Omental fat pad (tissue), 4 donors: Measurements from ENCODE around the gene SH3PXD2B. TPM values are rescaled to one million over a fixed set of nuclear protein-coding genes. Genes with fewer than 3 reads are reported as not detected.
A peak's percentile ranks its signal among the peaks of the same experiment; 100 is the strongest.

Experiments
- ATAC-seq: fragments of 150-250 bp; one replicate; pipeline ENCODE4 v1.9.1; 2016; ENCODE audit warnings: mild to moderate bottlenecking, moderate library complexity; ENCODE audit not compliant: low FRiP score
- DNase-seq: peaks from one replicate; pipeline ENCODE4 v3.0.0-alpha.2; 2019; ENCODE audit warnings: low spot score
- total RNA-seq, 4 donors: library from RNA; depleted of rRNA; stranded (reverse); fragments of >200 nt; gene quantifications; one replicate each; pipeline ENCODE4 v1.1.0, GENCODE V29; 2016
- TF ChIP-seq, protein P1 (sequence below), 3 donors: fragments of 450-650 bp; IDR thresholded peaks; one replicate each; pipeline ENCODE4 v1.5.1; 2016 to 2017; ENCODE audit warnings: antibody characterized with exemption in 3 of 3, mild to moderate bottlenecking in 3 of 3, moderate library complexity in 2 of 3

Gene SH3PXD2B
- total RNA-seq, 4 donors from 2014 or later = 29.3 to 47.1 (median 44.3) TPM

DNA sequence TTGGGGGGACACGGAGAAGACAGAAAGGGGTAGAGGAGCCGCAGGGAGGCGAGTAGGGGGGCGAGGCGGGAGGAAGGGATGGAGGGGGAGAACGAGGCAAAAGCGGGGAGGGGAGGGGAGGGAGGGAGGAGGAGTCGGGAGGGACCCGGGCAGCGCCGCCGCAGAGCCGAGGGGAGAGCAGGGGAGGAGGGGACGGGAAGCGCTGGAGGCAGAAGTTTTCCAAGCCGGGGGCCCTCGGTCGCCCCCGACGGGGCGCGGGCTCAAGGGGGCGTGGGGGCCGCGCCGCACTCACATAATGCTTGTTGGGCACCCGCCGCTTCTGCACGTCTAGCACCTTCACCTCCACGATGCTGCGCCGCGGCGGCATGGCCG, 353 bp downstream of the SH3PXD2B start:
- DNase-seq (no peak), ATAC-seq (no peak)

DNA sequence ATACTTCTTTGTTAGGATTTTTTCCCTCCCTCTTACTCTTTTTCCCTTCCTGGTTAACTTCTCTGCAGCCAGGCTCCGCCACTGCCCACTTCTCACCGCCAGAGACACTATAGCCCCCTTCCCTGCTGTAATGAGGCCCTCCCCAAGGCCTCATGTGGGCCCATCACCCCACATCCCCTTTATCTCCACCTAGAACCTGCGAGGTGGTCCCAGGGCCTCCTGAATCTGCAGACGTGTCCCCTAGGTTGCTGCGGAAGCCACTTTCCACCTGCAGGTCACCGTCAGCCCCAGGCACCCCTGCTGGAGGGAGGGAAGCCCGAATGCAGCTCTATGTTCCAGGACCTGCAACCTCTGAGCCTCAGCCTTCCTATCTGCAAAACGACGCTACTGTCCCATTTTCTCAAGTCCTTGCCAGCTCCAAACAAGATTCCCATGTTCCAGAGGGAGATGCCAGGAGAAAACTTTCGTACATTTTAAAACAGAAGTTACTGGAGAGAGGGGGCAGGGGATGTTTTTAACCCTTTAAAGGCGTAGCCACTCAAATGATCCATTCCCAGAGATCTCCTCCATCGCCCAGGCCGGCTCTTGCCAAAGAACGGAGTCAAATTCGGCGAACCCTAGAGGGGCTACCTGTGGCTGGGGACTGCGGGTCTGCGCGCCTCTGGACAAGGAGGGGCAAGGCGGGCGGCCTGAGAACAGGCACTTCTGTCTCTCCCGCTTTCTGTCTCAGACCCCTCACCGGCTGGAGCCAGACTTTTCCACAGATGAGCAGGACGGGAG, 929 bp downstream of the SH3PXD2B start:
- TF ChIP-seq, protein P1, sequence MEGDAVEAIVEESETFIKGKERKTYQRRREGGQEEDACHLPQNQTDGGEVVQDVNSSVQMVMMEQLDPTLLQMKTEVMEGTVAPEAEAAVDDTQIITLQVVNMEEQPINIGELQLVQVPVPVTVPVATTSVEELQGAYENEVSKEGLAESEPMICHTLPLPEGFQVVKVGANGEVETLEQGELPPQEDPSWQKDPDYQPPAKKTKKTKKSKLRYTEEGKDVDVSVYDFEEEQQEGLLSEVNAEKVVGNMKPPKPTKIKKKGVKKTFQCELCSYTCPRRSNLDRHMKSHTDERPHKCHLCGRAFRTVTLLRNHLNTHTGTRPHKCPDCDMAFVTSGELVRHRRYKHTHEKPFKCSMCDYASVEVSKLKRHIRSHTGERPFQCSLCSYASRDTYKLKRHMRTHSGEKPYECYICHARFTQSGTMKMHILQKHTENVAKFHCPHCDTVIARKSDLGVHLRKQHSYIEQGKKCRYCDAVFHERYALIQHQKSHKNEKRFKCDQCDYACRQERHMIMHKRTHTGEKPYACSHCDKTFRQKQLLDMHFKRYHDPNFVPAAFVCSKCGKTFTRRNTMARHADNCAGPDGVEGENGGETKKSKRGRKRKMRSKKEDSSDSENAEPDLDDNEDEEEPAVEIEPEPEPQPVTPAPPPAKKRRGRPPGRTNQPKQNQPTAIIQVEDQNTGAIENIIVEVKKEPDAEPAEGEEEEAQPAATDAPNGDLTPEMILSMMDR (IDR thresholded peaks at IDR 0.05) = no peak
- no peak for DNase-seq
- ATAC-seq = no peak

More for the DNA sequence above, 353 bp downstream of the SH3PXD2B start:
- TF ChIP-seq, protein P1 (IDR thresholded peaks at IDR 0.05) = no peak

DNA sequence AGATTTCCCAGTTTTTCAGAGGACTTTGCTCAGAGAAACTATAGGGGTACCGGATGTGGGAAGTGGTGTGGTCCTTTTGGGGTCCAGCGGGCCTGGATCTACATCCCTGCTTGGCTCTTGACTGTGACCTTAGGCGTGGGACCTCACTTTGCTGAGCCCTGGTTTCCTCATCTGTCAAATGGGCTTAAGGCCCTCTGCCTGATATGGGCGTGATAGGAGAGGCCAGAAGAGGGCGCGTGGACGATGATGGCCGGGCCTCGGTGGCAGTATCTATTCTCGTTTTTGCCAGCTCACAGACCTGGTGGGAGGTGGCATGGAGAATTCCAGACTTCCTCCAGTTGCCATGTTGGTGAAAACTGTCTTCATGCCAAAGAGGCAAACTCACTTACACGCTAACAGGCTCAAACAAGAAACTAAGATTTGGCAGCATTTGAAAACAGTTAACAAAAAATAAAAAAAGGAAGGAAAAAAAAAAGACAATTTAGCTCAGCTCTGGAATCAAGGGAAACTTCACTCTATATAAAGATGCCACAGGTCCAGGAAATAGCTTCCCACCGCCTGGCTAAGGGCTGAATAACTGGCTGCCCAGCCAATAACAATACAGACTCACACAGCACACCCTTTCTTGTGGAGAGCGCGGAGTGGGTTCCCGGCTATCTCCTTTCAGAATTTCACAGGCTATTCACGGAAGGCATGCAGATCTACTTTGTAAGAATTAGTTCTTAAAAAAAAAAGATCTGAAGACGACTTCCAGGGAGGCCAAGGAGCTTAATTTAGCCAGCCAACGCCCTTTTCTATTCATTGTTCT, 1.7 kb downstream of the SH3PXD2B start:
- ATAC-seq (no peak), DNase-seq (no peak)
- TF ChIP-seq, protein P1 (IDR thresholded peaks at IDR 0.05) = no peak

DNA sequence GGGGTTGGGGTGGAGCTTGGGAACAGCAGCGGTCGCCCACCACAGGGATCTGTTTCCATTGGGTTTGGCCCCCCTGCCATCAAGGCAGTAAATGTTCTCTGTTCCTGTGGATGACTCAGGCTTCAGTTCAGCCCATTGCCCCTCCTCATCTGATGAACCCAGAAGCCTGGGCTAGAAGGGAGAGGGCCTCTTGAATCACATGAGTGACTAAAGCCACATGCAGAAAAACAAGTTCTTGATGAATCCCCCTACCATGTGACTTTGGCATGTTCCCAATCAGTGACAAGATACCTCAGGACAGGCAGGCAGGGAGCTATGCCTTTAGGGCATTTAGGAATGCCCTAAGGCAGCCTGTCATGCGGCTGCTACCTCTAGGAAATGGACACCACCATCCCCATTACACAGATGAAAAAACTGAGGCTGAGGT, 2.5 kb downstream of the SH3PXD2B start:
- TF ChIP-seq, protein P1 (IDR thresholded peaks at IDR 0.05) = no peak
- no peak for DNase-seq
- ATAC-seq = peak; percentile 43

DNA sequence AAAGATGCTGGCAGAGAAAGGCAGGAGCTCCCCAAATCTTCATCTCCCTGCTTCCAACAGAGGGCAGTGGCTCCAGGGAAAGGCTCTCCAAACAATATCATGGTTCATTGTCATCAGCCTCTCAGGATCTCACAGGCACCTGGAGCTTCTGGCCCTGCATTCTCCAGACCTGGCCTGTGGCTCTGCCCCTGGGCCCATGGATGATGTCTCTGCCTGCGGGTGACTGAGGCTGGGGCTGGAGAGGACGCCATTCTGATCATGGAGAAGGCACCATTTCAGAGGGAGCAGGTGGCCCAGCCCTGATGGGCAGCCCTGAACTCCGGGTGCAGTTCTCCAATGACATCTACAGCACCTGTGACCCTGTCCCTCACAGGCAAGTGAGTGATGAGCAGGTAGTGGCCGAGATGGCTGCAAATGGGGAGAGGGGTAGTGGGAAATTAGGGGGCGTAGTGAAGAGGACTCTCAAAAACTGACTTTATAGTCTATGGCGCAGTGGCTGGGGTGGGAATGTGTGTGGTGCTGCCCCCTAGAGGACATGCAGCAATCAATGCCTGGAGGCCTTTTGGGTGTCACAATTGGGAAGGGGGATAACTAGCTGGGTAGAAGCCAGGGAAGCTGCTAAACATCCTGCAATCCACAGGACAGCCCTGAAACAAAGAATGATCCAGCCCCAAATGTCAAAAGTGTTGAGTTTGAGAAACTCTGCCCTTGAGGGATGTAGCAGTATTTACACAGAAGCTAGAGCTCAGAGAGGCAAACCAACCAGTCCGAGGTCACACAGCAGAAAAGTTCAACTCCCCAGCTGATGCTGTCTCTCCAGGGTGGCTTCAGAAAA, 3.2 kb downstream of the SH3PXD2B start:
- TF ChIP-seq, protein P1 (IDR thresholded peaks at IDR 0.05) = no peak
- DNase-seq (peak; percentile 20), ATAC-seq (no peak)

DNA sequence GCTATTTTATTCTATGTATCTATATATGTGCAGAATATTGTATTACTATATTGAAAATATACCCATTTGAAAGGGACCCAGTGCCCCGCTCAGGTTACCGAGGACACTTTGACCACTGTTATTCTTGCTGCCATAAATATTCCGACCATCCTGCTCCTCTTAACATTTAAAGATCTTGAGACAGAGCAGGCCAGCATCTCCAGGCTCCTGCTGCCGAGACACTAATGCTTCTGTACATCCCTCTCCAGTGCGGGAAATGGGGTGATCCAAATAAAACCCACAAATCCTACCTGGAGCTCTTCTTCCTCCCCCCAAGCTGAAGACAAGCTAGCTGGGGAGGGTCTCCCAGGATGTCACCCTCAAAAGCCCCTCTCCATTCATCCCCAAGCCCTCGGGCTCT, 3.9 kb downstream of the SH3PXD2B start:
- TF ChIP-seq, protein P1 (IDR thresholded peaks at IDR 0.05) = no peak
- ATAC-seq (no peak), DNase-seq (no peak)
